ENCODE measurements around the gene MSI1.

The MSI1 gene

GRCh38 chr12:120368789-120369602 is at the start of gene MSI1:
TSS of gene MSI1 (minus strand) at chr12:120369164. CDS start at chr12:120369091, 73 bp downstream.
- no peak for DNase-seq (ENCODE audit: low read depth)

DNA sequence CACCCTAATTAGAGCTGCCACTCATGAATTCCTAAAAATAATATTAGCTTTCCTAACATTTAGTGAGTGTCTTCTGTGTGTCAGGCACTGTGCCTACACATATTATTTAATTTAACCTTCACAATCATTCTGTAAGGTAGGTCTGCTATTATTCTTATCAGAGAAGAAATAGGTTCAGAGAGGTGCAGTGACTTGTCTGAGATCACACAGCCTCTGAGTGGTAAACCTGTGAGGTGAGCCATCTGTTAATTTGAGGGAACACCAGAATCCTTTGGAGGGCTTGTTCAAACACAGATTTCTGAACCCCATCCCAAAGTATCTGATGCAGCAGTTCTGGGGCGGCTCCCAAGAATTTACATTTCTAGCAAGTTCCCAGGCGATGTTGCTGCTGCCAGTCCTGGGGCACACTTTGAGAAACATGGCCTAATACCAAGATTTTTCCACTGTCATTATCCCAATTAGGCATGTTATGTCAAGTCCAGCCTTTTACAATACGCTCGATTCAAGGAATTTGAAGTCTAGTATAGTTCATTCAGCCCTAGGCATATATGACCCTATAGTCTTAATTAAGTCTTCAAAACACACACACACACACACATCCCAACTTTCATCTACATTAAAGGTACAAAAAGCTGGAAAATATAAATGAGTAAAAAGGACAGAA is 49.1 kb upstream of the MSI1 start:
- no peak for DNase-seq (ENCODE audit: low read depth)

DNA sequence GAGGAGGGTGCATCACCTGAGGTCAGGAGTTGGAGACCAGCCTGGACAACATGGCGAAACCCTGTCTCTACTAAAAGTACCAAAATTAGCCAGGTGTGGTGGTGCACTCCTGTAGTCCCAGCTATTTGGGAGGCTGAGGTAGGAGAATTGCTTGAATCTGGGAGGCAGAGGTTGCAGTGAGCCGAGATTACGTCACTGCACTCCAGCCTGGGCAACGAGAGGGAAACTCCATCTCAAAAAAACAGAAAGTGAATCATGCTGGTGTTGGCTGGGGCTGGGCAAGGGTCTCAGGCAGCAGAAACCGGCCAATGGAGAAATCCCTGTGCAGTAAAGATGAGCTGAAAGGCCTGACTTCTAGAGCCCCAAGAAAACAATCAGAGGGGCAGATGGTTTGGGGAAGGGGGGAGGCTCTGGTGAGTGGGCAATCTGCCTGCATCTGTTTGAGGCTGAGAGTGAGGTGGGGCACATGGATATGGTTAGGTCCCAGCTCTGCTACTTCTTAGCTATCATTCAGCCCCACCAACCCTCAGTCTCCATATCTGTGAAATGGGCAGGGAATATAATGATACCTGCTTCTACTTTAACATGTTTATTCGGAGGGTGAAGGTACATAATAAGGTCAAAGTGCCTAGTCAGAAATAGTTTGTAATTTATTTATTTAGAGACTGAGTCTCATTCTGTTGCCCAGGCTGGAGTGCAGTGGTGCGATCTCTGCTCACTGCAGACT is 47.7 kb upstream of the MSI1 start:
- no peak for DNase-seq (ENCODE audit: low read depth)

- DNase-seq (ENCODE audit: low read depth), result no peak
These were observed 45.1 kb upstream of the MSI1 start for GRCh38 chr12:120413901-120414695.

DNA sequence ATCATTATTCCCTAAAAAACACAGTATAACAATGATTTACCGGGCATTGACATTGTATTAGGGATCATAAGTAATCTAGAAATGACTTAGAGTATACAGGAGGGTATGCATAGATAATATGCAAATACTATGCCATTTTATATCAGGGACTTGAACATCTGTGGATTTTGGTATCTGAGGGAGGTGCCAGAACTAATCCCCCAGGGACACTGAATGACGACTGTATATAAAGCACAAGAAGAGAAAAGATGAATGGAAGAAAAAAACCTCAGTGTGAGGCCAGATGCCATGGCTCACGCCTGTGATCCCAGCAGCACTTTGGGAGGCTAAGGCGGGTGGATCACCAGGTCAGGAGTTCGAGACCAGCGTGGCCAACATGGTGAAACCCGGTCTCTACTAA is 43.5 kb upstream of the MSI1 start:
- no peak for DNase-seq (ENCODE audit: low read depth)

DNA sequence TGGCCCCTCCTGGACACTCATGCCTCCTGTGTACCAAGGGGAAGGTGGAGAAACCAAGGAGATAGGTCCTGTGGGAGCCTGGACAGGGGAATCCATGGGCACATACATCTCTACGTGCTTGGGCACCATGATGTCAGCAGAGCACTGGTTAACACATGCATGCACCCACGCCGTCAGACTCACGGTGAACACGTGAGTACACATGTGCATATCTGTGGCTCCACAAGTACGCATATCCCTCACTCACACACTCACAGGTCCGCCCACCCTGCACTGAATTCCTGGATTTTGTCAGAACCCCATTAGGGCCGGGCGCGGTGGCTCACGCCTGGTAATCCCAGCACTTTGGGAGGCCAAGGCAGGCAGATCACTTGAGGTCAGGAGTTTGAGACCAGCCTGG is 39.8 kb upstream of the MSI1 start:
- DNase-seq (ENCODE audit: low read depth), result no peak

DNA sequence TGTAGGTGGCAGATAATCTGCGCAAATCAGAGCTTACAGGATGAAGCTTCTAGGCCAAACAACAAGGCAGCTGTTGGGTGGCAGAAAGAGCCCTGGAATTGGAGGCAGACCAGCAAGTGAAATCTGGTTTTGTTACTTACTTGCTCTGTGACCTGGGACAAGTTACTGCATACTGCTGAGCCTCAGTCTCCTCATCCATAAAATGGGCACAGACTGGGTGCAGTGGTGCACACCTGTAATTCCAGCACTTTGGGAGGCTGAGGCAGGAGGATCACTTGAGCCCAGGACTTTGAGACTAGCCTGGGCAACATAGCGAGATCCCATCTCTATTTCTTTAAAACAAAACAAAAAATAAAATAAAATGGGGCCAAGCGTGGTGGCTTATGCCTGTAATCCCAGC is 37.6 kb upstream of the MSI1 start:
- DNase-seq (ENCODE audit: low read depth), result no peak

DNA sequence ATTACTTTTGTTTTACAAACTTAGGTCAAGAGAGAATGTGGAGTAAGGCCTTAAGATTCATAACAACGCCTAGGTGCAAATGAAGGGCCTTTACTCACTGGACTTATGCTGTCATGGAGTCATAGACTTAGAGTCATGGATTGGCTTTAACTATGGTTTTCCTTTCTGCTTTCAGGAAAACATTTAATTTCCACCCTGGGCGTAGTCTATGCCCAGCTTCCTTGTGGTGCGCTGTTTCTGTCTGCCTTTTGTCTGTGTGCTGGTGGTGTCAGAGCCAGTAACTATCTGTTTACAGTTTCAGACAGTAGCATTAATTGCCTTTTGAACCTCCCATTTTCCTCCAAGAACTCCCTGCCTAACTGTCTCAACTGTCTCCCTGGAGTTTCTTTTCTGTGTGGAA is 37.1 kb upstream of the MSI1 start:
- DNase-seq (ENCODE audit: low read depth), result no peak

DNA sequence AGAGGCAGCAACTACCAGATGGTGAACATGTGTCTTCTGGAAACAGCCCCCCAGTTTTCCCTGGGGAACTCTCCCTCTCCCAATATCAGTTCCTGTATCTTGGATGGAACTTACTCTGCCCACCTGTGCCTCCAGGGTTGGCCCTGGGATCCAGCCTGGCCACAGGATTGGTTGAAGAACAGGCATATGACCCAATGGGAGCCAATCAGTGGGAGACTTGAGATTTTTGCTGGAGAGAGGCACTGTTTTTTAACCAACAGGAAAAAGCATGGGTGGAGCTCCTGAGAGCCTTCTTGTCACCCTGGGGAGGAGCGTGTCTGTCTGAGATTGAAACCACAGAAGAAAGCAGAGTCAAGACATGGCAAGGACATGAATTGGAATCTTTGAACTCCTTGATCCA is 35.3 kb upstream of the MSI1 start:
- no peak for DNase-seq (ENCODE audit: low read depth)

GRCh38 chr12:120403869-120404268 is 34.9 kb upstream of the MSI1 start:
- no peak for DNase-seq (ENCODE audit: low read depth)

- peak; percentile 18 for DNase-seq (ENCODE audit: low read depth)
These were observed 33.3 kb upstream of the MSI1 start for GRCh38 chr12:120402217-120402616.

DNA sequence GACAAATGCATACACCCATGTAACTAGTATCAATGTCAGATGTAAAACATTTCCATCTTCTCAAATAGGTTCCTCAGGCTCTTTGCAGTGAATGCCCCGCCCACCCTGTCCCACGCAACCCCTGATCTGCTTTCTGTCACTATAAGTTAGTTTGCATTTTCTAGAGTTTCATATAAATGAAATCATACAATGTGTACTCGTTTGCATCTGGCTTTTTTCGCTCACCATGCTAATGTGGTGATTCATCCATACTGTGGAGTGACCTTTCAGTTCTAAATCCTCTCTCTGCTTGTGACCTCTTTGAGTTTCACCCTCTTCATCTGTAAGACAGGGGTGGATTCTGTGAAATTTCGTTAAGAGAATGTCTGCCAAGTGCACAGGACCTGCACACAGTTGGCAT is 30.6 kb upstream of the MSI1 start:
- DNase-seq (ENCODE audit: low read depth), result peak; percentile 51

DNA sequence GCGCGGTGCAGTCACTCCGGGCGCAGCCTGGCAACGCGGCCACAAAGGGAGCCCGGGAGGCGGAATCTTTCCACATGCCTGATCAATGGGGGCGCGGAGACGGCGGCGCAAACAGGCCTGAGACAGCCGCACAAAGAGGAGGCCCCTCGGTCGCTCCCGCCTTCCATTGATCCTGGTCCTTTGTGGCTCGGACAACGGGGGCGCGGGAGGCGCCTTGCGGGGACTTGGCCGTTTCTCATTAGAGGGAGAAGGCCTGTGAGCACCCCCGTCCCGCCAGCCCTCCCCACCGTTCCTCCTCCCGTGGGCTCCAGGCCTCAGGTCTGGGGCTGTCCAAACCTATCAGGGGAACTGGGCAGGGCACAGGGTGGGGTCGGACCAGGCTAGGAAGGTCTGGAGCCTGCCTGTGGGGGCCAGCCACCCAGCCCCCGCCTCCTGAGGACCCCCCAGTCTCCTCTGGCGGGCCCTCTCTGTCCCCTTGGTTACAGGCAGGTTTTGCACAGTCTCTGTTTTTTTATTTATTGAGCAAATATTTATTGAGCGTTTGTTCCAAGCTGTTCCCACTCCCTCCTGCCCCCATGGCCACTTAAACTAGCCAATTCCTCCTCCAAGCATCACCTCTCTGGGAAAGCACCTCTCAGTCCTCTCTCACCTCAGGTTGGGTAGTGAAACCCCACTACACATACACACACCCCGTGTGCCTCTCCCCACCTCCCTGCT is 29.0 kb upstream of the MSI1 start:
- no peak for DNase-seq (ENCODE audit: low read depth)

DNA sequence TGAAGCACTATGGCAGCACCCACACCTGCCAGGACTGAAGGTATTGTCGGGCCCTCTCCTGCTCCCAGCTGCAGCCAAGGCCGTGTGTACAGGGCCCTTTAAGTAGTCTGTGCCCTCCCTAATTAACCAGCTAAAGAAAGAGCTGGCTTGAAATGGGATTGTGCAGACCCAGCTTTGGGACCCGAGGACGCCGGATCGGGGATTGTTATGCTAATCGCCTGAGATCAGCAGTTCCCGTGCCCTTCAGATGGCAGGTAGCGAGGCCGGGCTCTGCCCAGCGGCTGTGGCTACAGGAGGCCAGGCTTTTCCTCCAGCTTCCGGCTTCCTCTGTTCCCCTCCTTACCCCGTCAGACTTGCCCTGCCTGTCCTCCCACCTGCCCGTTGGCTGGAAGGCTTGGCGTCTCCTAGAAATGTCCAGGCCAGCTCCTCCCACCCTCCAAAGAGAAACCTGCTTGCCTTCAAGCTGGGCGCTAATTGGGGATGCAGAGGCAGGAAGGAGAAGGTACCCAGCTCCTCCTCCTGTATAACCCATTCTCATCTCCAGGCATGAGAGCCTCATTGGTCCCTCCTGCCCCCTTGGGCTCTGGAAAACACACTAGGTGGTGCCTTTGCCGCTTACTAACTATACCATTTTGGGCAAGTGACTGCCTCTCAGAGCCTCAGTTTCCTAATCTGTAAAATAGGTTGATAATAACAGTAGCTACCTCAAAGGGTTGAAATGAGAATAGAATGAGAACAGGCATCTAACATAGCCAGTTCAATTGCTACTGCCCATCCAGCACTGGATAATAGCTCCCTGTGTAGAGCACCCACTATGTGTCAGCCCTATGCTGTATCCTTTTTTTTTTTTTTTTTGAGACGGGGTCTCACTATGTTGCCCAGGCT is 25.8 kb upstream of the MSI1 start:
- no peak for DNase-seq (ENCODE audit: low read depth)

- DNase-seq (ENCODE audit: low read depth), result no peak
These were observed 21.7 kb upstream of the MSI1 start for GRCh38 chr12:120390540-120391120.

GRCh38 chr12:120388691-120389481 is 19.9 kb upstream of the MSI1 start:
- DNase-seq (ENCODE audit: low read depth), result no peak

DNA sequence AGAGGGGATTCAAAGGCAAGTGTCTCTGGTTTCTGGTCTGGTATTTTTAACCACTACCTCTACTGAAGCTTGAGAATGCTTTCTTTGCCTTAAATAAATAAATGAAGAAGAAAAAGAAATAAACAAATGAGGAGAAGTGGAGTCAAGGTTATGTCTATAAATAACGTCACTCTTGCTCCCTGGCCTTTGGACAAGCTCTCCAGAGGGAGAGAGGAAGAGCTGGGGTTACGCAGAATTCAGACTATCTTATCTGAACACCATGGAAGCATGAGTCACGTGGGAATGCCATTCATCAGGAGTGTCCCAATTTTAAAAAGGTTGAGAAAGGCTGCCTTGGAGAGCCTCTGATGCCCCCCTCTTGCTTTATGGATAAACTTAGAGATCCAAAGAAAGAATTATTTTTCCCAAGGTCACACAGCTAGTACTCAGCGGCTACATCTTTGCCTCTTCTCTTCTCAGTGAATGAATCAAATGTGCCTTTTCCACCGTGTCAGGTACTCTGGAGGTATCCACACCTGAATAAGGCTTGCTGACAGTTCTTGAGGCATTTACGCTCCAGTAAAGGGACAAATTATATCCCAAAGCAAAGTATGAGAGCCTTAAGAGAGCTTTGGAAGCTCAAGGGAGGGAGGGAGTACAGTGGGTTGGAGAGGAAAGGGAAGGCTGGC is 12.9 kb upstream of the MSI1 start:
- peak; percentile 66 for DNase-seq (ENCODE audit: low read depth)

DNA sequence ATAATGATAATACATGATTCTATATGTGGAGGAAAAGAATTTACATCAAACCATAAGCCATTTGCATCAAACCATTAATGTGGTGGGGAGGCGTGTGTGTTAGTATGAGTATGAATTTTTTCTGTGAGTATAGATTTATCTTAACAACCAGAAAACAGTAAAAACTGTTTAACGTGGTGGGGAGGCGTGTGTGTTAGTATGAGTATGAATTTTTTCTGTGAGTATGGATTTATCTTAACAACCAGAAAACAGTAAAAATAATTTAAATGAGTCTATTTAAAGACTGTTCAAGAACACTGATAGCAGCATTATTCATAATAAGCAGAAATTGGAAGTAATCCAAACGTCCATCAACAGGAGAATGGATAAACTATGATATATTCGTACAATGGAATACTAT is 9.1 kb upstream of the MSI1 start:
- no peak for DNase-seq (ENCODE audit: low read depth)

GRCh38 chr12:120377611-120378010 is 8.6 kb upstream of the MSI1 start:
- DNase-seq (ENCODE audit: low read depth), result no peak

Data from EH (cell line).